ENCODE measurements around the gene SLC6A18. TPM values are rescaled to one million over a fixed set of nuclear protein-coding genes. Genes with fewer than 3 reads are reported as not detected.

Gene SLC6A18
- total RNA-seq, 1 donor from 2014 or later = not detected

GRCh38 chr5:1220831-1221230, 4.3 kb upstream of the SLC6A18 start:
- Mint-ChIP-seq H3K9me3 (peaks cover under 1% of the 10 kb centered on the region), H3K27me3 (peaks cover 7% of the 10 kb centered on the region), H3K4me1 (no peaks in the 10 kb centered on the region), H3K4me3 (no peak overlapping the region), H3K36me3 (ENCODE audit: low read depth) (no peaks in the 10 kb centered on the region), H3K27ac (no peak overlapping the region)
- CTCF ChIA-PET = no interaction called here
- POLR2A ChIA-PET = no interaction called here
- no peak for DNase-seq
- ATAC-seq (ENCODE audit: low read depth) = no peak
- intact Hi-C loops (cut with micrococcal nuclease) = no loop called here
- no peak for TF ChIP-seq CTCF (IDR thresholded peaks at IDR 0.05)

GRCh38 chr5:1221721-1222120, 3.5 kb upstream of the SLC6A18 start:
- no peaks in the 10 kb centered on the region for H3K36me3 Mint-ChIP-seq (ENCODE audit: low read depth)
- H3K27me3 Mint-ChIP-seq = peaks cover 6% of the 10 kb centered on the region
- DNase-seq (no peak), ATAC-seq (ENCODE audit: low read depth) (no peak)
- TF ChIP-seq CTCF (IDR thresholded peaks at IDR 0.05) = no peak
- intact Hi-C loops (cut with micrococcal nuclease) = no loop called here
- ChIA-PET CTCF (no interaction called here), POLR2A (no interaction called here)
- no peaks in the 10 kb centered on the region for H3K9me3 Mint-ChIP-seq
- H3K27ac Mint-ChIP-seq = no peak overlapping the region
- H3K4me3 Mint-ChIP-seq = no peak overlapping the region
- H3K4me1 Mint-ChIP-seq = no peaks in the 10 kb centered on the region

GRCh38 chr5:1222147-1222546, 3.0 kb upstream of the SLC6A18 start:
- no peak overlapping the region for H3K27ac Mint-ChIP-seq
- CTCF ChIA-PET = no interaction called here
- POLR2A ChIA-PET = no interaction called here

DNA sequence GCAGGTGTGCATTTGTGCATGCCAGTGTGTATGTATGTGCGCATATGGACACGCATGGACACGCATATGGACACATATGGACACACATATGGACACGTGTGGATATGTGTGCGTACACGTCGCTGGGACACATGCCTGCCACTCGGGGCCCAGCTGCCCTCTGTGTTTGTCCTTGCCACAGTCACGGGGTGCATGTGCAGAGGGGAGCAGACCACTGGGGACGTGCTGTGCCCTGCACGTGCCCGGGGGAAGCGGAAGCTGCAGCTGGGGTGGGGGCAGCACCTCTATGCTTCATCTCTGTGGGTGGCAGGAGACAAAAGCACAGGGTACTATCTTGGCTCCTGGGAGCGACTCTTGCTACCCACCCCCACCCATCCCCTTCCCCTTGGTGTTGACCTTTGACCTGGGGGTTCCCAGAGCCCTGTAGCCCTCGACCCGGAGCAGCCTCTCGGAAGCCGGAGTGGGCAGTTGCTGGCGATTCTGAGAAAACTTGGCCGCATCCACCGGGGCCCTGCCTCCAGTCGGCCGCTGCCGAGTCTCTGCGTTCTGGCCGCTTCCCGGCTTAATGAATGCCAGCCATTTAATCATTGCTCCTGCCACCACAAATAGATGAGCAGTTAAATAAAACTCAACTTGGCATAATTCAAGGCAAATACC, 2.4 kb upstream of the SLC6A18 start:
- intact Hi-C loops (cut with micrococcal nuclease) = no loop called here
- Mint-ChIP-seq H3K9me3 (no peaks in the 10 kb centered on the region), H3K4me1 (no peaks in the 10 kb centered on the region), H3K36me3 (ENCODE audit: low read depth) (no peaks in the 10 kb centered on the region), H3K27ac (no peak overlapping the region), H3K27me3 (peaks cover 10% of the 10 kb centered on the region), H3K4me3 (no peak overlapping the region)
- POLR2A ChIA-PET = no interaction called here
- CTCF ChIA-PET = no interaction called here
- no peak for ATAC-seq (ENCODE audit: low read depth)
- TF ChIP-seq CTCF (IDR thresholded peaks at IDR 0.05) = no peak
- DNase-seq = no peak

More at GRCh38 chr5:1222147-1222546, 3.0 kb upstream of the SLC6A18 start:
- intact Hi-C loops (cut with micrococcal nuclease) = no loop called here
- DNase-seq = no peak
- H3K36me3 Mint-ChIP-seq (ENCODE audit: low read depth) = no peaks in the 10 kb centered on the region
- no peak for TF ChIP-seq CTCF (IDR thresholded peaks at IDR 0.05)
- H3K4me3 Mint-ChIP-seq = no peak overlapping the region
- no peak for ATAC-seq (ENCODE audit: low read depth)
- H3K4me1 Mint-ChIP-seq = no peaks in the 10 kb centered on the region
- peaks cover 6% of the 10 kb centered on the region for H3K27me3 Mint-ChIP-seq
- H3K9me3 Mint-ChIP-seq = no peaks in the 10 kb centered on the region

- TF ChIP-seq CTCF (IDR thresholded peaks at IDR 0.05) = no peak
- DNase-seq = no peak
- intact Hi-C loops (cut with micrococcal nuclease) = no loop called here
- no peaks in the 10 kb centered on the region for H3K4me1 Mint-ChIP-seq
- H3K27ac Mint-ChIP-seq = no peak overlapping the region
- no peaks in the 10 kb centered on the region for H3K36me3 Mint-ChIP-seq (ENCODE audit: low read depth)
- no peak for ATAC-seq (ENCODE audit: low read depth)
- no peak overlapping the region for H3K4me3 Mint-ChIP-seq
- H3K9me3 Mint-ChIP-seq = no peaks in the 10 kb centered on the region
- ChIA-PET CTCF (no interaction called here), POLR2A (no interaction called here)
- peaks cover 8% of the 10 kb centered on the region for H3K27me3 Mint-ChIP-seq
Observed at GRCh38 chr5:1223278-1223670, 1.9 kb upstream of the SLC6A18 start.

Measured in activated B cell treated with CpG ODN at 0.5 μM for 24 hours (primary cell).